SIG-M5 treated with dmso at 0.1 percent for 504 hours (cell line): ENCODE results near the gene KCNAB3.

Experiments
- DNase-seq: peaks from one replicate; lab custom pipeline; 2025; ENCODE audit not compliant: unreplicated experiment; lab: John Stamatoyannopoulos, UW

Gene KCNAB3

GRCh38 chr17:7881276-7882054, 48.2 kb downstream of the KCNAB3 start:
- DNase-seq, result peak; percentile 44

GRCh38 chr17:7880076-7880868, 49.4 kb downstream of the KCNAB3 start:
- peak; percentile 78 for DNase-seq

GRCh38 chr17:7878234-7878633, 51.4 kb downstream of the KCNAB3 start:
- no peak for DNase-seq

GRCh38 chr17:7875804-7876370, 53.8 kb downstream of the KCNAB3 start:
- DNase-seq, result no peak

GRCh38 chr17:7873051-7873450, 56.6 kb downstream of the KCNAB3 start:
- DNase-seq, result no peak
